ENCODE data around the gene CLCN1. TPM values are rescaled to one million over a fixed set of nuclear protein-coding genes. Genes with fewer than 3 reads are reported as not detected.

The CLCN1 gene
- total and polyA plus RNA-seq, 2 donors (not counting 3 experiments of a cell fraction or from before 2014, with no cell fraction given): not detected

GRCh38 chr7:143300959-143301935, 14.7 kb upstream of the CLCN1 start:
- Histone ChIP-seq H3K79me2 (ENCODE audit: control insufficient read depth, insufficient read depth, low read length) (peaks cover 14% of the 10 kb centered on the region), H3K4me1 (ENCODE audit: control insufficient read depth, extremely low read depth, insufficient read depth, low read length) (peaks cover 10% of the 10 kb centered on the region), H3K27ac (ENCODE audit: insufficient read depth, low read depth, low read length) (no peak overlapping the region), H2AFZ (ENCODE audit: low read depth, low read length) (no peak overlapping the region), H3K27me3 (ENCODE audit: control insufficient read depth in 2 of 2, insufficient read depth in 2 of 2, low read length in 2 of 2) (no peaks in the 10 kb centered on the region), H3K9ac (replicated peaks; ENCODE audit: extremely low read depth, insufficient read depth, low read length) (no peak overlapping the region), H3K4me2 (ENCODE audit: insufficient read depth, low read length) (no peak overlapping the region), H3K4me3 (replicated peaks in 1 of 3; ENCODE audit: insufficient read depth in 1 of 3, low read depth in 1 of 3, low read length in 3 of 3) (no peak overlapping the region), H3K9me1 (replicated peaks; ENCODE audit: control insufficient read depth, extremely low read depth, insufficient read depth, low read length) (no peaks in the 10 kb centered on the region), H3K9me3 (replicated peaks; ENCODE audit: control insufficient read depth, insufficient read depth, low read length) (no peaks in the 10 kb centered on the region), H4K20me1 (replicated peaks; ENCODE audit: control insufficient read depth, extremely low read depth, insufficient read depth, low read length) (no peaks in the 10 kb centered on the region), H3K36me3 (ENCODE audit: control insufficient read depth in 2 of 2, extremely low read depth in 1 of 2, insufficient read depth in 2 of 2, low read length in 2 of 2) (peaks cover 33 to 61% of the 10 kb centered on the region in 2 experiments)
- BruUV-seq (replicated peaks): no TSS peak
- POLR2A ChIA-PET: interaction anchor here (1.0 to 1.4 kb wide), 2 partner anchors 79 to 81 kb away, joined by 4 read pairs; no protein-coding TSS in a partner anchor
- dilution Hi-C loops (cut with MboI; ENCODE audit: extremely low pct_ligation_motif_present, low sequenced_read_pairs) (no loop called here), intact Hi-C loops (cut with micrococcal nuclease) (loop anchor here (1.0 kb wide), 1 partner anchor 61 kb away; no protein-coding TSS in a partner anchor)
- CTCF ChIA-PET: interaction anchor here (0.8 to 1.3 kb wide), 3 partner anchors 13 to 61 kb away, joined by 3 to 5 read pairs (median 3); partner anchors contain the start of gene CASP2
- FAIRE-seq (no peak), DNase-seq (ENCODE audit: low read depth, low spot score) (no peak)
- TF ChIP-seq POLR2AphosphoS5 (IDR thresholded peaks at IDR 0.05; ENCODE audit: insufficient read depth, low read depth, low read length) (no peak), CTCF (IDR thresholded peaks at IDR 0.05; ENCODE audit: extremely low read depth in 1 of 2, insufficient read depth in 1 of 2, low read depth in 1 of 2, low read length in 2 of 2) (no peak), JUN (IDR thresholded peaks at IDR 0.05; ENCODE audit: borderline replicate concordance, insufficient read depth, insufficient read length, low read depth) (no peak), MAX (IDR thresholded peaks at IDR 0.05; ENCODE audit: insufficient read depth, insufficient read length) (no peak), GATA2 (IDR thresholded peaks at IDR 0.05; ENCODE audit: insufficient read depth, insufficient read length, low read depth, low read length) (no peak), EZH2 (IDR thresholded peaks at IDR 0.05; ENCODE audit: borderline replicate concordance, low read depth, low read length, severe bottlenecking) (no peak), MYC (IDR thresholded peaks at IDR 0.05; ENCODE audit: low read depth, low read length) (no peak), FOS (IDR thresholded peaks at IDR 0.05; ENCODE audit: borderline replicate concordance, insufficient read depth, low read length) (no peak), POLR2A (IDR thresholded peaks at IDR 0.05; ENCODE audit: low read depth, low read length) (no peak)
